Amniotic epithelial cell (primary cell): ENCODE data around the gene DEFB114.
"Not testable (repeated sequence)": the region's sequence is repeated elsewhere in the genome, so short reads cannot be mapped to it uniquely, and the experiment has no call there.

Source experiments
- DNase-seq: peaks from one replicate; pipeline ENCODE4 v3.0.0-alpha.2; 2010; ENCODE audit warnings: low read depth

The DEFB114 gene

GRCh38 chr6:49964064-49964463 is at the start of gene DEFB114:
Gene DEFB114 (minus strand): TSS chr6:49964164. CDS start chr6:49964105, 59 bp downstream.
- DNase-seq, result no peak

- no peak for DNase-seq
These were observed 43.9 kb upstream of the DEFB114 start for GRCh38 chr6:50007819-50008218.

GRCh38 chr6:50003139-50003538 is 39.2 kb upstream of the DEFB114 start:
- no peak for DNase-seq

- no peak for DNase-seq
These were observed 31.3 kb upstream of the DEFB114 start for GRCh38 chr6:49995278-49995677.

GRCh38 chr6:49988900-49989299 is 24.9 kb upstream of the DEFB114 start:
- no peak for DNase-seq

- DNase-seq, result no peak
These were observed 23.8 kb upstream of the DEFB114 start for GRCh38 chr6:49987749-49988148.

GRCh38 chr6:49986551-49986950 is 22.6 kb upstream of the DEFB114 start:
- no peak for DNase-seq

- DNase-seq, result no peak
These were observed 18.1 kb upstream of the DEFB114 start for GRCh38 chr6:49982046-49982445.

GRCh38 chr6:49980898-49981297 is 16.9 kb upstream of the DEFB114 start:
- no peak for DNase-seq

GRCh38 chr6:49979584-49979983 is 15.6 kb upstream of the DEFB114 start:
- DNase-seq, result no peak

- DNase-seq, result no peak
These were observed 14.6 kb upstream of the DEFB114 start for GRCh38 chr6:49978332-49979226.

GRCh38 chr6:49969605-49970004 is 5.6 kb upstream of the DEFB114 start, which contains the start of gene DEFB113:
Gene DEFB113 (minus strand): TSS chr6:49969625. CDS start chr6:49969625, 0 bp downstream.
- no peak for DNase-seq

- no peak for DNase-seq
These were observed 2.9 kb upstream of the DEFB114 start for GRCh38 chr6:49966823-49967222.

- no peak for DNase-seq
These were observed 2.4 kb upstream of the DEFB114 start for GRCh38 chr6:49966334-49966733.

GRCh38 chr6:49958180-49958579 is 5.8 kb downstream of the DEFB114 start:
- DNase-seq, result no peak

GRCh38 chr6:49955847-49956246 is 8.1 kb downstream of the DEFB114 start:
- DNase-seq, result no peak

GRCh38 chr6:49951926-49952325 is 12.0 kb downstream of the DEFB114 start:
- no peak for DNase-seq

- DNase-seq, result no peak
These were observed 13.6 kb downstream of the DEFB114 start for GRCh38 chr6:49950415-49950751.

- DNase-seq, result no peak
These were observed 14.9 kb downstream of the DEFB114 start for GRCh38 chr6:49949062-49949461.

GRCh38 chr6:49946835-49947234 is 17.1 kb downstream of the DEFB114 start:
- DNase-seq, result no peak

GRCh38 chr6:49944068-49944467 is 19.9 kb downstream of the DEFB114 start:
- not testable (repeated sequence) for DNase-seq

GRCh38 chr6:49939993-49940498 is 23.9 kb downstream of the DEFB114 start:
- no peak for DNase-seq

GRCh38 chr6:49937811-49938210 is 26.2 kb downstream of the DEFB114 start:
- no peak for DNase-seq

- no peak for DNase-seq
These were observed 26.9 kb downstream of the DEFB114 start for GRCh38 chr6:49937017-49937416.
